ENCODE results near the gene CDK1.
"Not testable (repeated sequence)": the region's sequence is repeated elsewhere in the genome, so short reads cannot be mapped to it uniquely, and the experiment has no call there.

Gene CDK1

GRCh38 chr10:60817398-60817805 lies 39.1 kb downstream of the CDK1 start:
- DNase-seq: no peak

- DNase-seq: no peak
Observed at GRCh38 chr10:60818134-60818770, 40.0 kb downstream of the CDK1 start.

- no peak for DNase-seq
Observed at GRCh38 chr10:60819271-60819670, 41.0 kb downstream of the CDK1 start.

GRCh38 chr10:60820093-60820754 lies 41.9 kb downstream of the CDK1 start:
- no peak for DNase-seq

GRCh38 chr10:60821656-60822055 lies 43.4 kb downstream of the CDK1 start:
- DNase-seq: no peak

- DNase-seq: no peak
Observed at GRCh38 chr10:60822809-60823208, 44.5 kb downstream of the CDK1 start.

DNA sequence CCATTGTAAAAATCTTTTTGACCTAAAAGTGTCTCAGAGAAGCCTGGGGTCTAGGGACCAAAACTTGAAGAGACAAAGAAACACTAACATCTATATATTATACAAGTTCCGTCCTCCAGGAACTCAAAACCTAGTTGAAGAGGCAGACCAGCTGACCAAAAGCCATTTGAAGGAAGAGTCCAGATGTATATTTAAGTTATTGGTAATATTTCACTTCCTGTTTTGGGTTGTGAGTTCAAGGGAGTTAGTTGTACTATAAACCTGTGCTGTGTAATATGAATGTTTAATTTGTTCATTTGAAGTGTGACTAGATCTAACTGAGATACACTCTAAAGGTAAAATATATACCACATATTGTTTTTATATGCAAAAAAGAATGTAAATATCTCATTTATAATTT lies 45.0 kb downstream of the CDK1 start:
- DNase-seq: no peak

- no peak for DNase-seq
Observed at GRCh38 chr10:60825520-60825919, 47.2 kb downstream of the CDK1 start.

DNA sequence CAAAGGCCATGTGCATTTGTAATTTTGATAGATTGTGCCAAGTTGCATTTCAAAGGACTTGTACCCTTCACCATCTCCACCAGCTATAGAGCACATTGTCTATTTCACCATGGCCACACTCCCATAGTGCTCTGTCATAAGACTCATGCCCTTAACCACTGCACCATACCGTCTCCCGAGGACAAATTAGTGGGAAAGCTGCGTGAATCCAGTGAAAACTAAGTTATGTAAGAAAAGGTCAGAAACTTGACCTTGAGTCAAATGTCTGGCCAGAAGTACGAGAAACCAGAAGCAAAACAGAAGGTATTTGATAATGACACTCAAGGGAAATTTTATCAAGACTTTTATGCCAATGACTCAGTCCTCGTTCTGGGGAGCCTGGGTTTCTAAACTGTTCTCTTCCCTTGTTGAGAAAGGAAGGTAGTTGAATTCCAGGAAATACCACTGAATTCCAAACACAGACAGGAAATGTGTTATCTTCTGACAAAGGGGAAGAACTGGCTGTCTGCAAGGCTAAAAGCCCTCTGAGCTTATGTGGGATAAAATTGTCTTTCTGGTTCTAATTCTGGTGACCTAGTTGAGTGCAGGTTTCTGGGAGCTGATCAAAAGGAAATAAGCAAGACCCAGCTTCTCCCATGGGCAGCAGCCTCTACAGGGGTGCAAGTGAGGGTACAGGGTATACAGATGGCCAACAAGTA lies 49.7 kb downstream of the CDK1 start:
- DNase-seq: no peak

GRCh38 chr10:60828489-60828852 lies 50.2 kb downstream of the CDK1 start:
- DNase-seq: no peak

GRCh38 chr10:60832136-60832535 lies 53.9 kb downstream of the CDK1 start:
- not testable (repeated sequence) for DNase-seq

GRCh38 chr10:60834401-60834800 lies 56.1 kb downstream of the CDK1 start:
- DNase-seq: no peak

DNA sequence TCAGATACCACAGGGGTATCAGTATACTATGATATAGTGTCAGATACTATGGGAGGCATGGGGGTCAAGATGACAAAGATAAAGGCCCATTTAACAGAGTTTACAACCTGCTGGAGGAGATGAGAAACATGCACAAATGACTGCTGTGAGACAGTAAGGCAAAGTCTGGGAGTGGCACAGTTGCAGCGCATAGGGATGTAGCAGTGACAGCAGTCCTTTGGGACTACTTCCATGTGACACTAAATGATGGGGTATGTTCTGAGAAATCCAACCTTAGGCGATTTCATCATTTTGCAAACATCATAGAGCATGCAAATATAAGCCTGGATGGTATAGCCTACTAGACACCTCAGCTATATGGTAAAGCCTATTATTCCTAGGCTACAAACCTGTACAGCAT lies 56.8 kb downstream of the CDK1 start:
- no peak for DNase-seq

- DNase-seq: not testable (repeated sequence)
Observed at GRCh38 chr10:60841227-60841626, 62.9 kb downstream of the CDK1 start.

- DNase-seq: no peak
Observed at GRCh38 chr10:60842694-60843093, 64.4 kb downstream of the CDK1 start.

Data from stimulated activated CD4-positive, alpha-beta T cell treated with anti-CD3 and anti-CD28 coated beads, Interleukin-15, amount 100 ng/mL, for 24 hours (primary cell).